Measurements from ENCODE around the gene CERS6.
"Not testable (repeated sequence)": the region's sequence is repeated elsewhere in the genome, so short reads cannot be mapped to it uniquely, and the experiment has no call there.

The CERS6 gene

GRCh38 chr2:168455645-168456520 lies at the start of gene CERS6:
Gene CERS6 (plus strand): TSS chr2:168456272. CDS start chr2:168456449, 177 bp downstream.
- DNase-seq, result peak; percentile 87

- DNase-seq, result not testable (repeated sequence)
Measured at GRCh38 chr2:168412301-168412700, 43.8 kb upstream of the CERS6 start.

- not testable (repeated sequence) for DNase-seq
Measured at GRCh38 chr2:168413101-168413500, 43.0 kb upstream of the CERS6 start.

GRCh38 chr2:168416555-168416954 lies 39.5 kb upstream of the CERS6 start:
- no peak for DNase-seq

- DNase-seq, result no peak
Measured at GRCh38 chr2:168422584-168422983, 33.5 kb upstream of the CERS6 start.

- DNase-seq, result no peak
Measured at GRCh38 chr2:168424112-168424951, 31.7 kb upstream of the CERS6 start.

- no peak for DNase-seq
Measured at GRCh38 chr2:168424971-168425370, 31.1 kb upstream of the CERS6 start.

GRCh38 chr2:168426861-168427260 lies 29.2 kb upstream of the CERS6 start:
- no peak for DNase-seq

GRCh38 chr2:168427451-168427850 lies 28.6 kb upstream of the CERS6 start:
- DNase-seq, result no peak

GRCh38 chr2:168428431-168428830 lies 27.6 kb upstream of the CERS6 start:
- no peak for DNase-seq

- DNase-seq, result no peak
Measured at GRCh38 chr2:168429988-168430387, 26.1 kb upstream of the CERS6 start.

- no peak for DNase-seq
Measured at GRCh38 chr2:168430431-168430830, 25.6 kb upstream of the CERS6 start.

GRCh38 chr2:168431301-168432024 lies 24.6 kb upstream of the CERS6 start:
- DNase-seq, result no peak

GRCh38 chr2:168432100-168432499 lies 24.0 kb upstream of the CERS6 start:
- no peak for DNase-seq

- peak; percentile 37 for DNase-seq
Measured at GRCh38 chr2:168432565-168433186, 23.4 kb upstream of the CERS6 start.

- no peak for DNase-seq
Measured at GRCh38 chr2:168433527-168433926, 22.5 kb upstream of the CERS6 start.

- DNase-seq, result no peak
Measured at GRCh38 chr2:168434146-168434545, 21.9 kb upstream of the CERS6 start.

- no peak for DNase-seq
Measured at GRCh38 chr2:168436840-168437239, 19.2 kb upstream of the CERS6 start.

- DNase-seq, result no peak
Measured at GRCh38 chr2:168438553-168438952, 17.5 kb upstream of the CERS6 start.

- no peak for DNase-seq
Measured at GRCh38 chr2:168439536-168439935, 16.5 kb upstream of the CERS6 start.

GRCh38 chr2:168441214-168441872 lies 14.7 kb upstream of the CERS6 start:
- DNase-seq, result no peak

GRCh38 chr2:168443818-168444217 lies 12.3 kb upstream of the CERS6 start:
- DNase-seq, result no peak

Data from stimulated activated CD4-positive, alpha-beta T cell treated with anti-CD3 and anti-CD28 coated beads, Interleukin-4, amount 100 ng/mL, for 24 hours (primary cell).